Stomach (tissue), 4 donors: Measurements from ENCODE around the gene PRKCI.

Experiments
- CTCF ChIP-seq, 7 experiments: fragments of 450-650 bp in 4 of 7; fragments of 200-600 bp in 3 of 7; sonication (generic) in 3 of 7; IDR thresholded peaks; one replicate each; pipeline ENCODE4 v1.5.1; 2016 to 2019; ENCODE audit warnings: antibody characterized with exemption in 7 of 7, control low read depth in 2 of 7, mild to moderate bottlenecking in 1 of 7
- EP300 ChIP-seq: sonication (generic); formaldehyde crosslinking; IDR thresholded peaks from one replicate; pipeline ENCODE4 v1.6.1; 2017; ENCODE audit warnings: antibody characterized with exemption
- POLR2A ChIP-seq, 4 donors: fragments of 450-650 bp; IDR thresholded peaks; one replicate each; pipeline ENCODE4 v1.6.1; 2016; ENCODE audit warnings: antibody characterized with exemption in 4 of 4, control low read depth in 2 of 4, mild to moderate bottlenecking in 1 of 4, moderate library complexity in 1 of 4
- POLR2AphosphoS5 ChIP-seq, 3 donors: sonication (generic); formaldehyde crosslinking; IDR thresholded peaks; one replicate each; pipeline ENCODE4 v1.6.1; 2016; ENCODE audit warnings: antibody characterized with exemption in 3 of 3

DNA sequence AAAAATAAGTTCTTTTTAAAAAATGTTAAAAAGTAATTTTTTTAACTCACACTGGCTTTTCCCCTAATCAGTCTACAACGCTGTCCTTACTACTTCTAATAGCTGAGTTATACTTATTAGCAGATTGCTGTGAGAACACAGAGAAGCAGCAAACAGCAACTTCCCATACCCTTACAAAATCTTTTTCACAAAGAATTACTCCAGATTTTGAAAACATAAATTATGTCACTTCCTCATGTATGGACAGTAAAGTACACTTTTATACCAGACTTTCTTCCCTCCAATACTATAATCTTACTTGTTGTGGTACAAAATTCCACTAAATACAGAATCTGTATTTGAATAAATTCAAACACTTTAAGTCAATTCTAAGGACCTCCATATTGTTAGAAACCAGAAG is 42.8 kb upstream of the PRKCI start:
- TF ChIP-seq POLR2AphosphoS5 (IDR thresholded peaks at IDR 0.05) (no peak), CTCF (IDR thresholded peaks at IDR 0.05) (no peak), EP300 (no peak), POLR2A (IDR thresholded peaks at IDR 0.05) (no peak)
